ENCODE data around the gene PEA15.

The PEA15 gene

DNA sequence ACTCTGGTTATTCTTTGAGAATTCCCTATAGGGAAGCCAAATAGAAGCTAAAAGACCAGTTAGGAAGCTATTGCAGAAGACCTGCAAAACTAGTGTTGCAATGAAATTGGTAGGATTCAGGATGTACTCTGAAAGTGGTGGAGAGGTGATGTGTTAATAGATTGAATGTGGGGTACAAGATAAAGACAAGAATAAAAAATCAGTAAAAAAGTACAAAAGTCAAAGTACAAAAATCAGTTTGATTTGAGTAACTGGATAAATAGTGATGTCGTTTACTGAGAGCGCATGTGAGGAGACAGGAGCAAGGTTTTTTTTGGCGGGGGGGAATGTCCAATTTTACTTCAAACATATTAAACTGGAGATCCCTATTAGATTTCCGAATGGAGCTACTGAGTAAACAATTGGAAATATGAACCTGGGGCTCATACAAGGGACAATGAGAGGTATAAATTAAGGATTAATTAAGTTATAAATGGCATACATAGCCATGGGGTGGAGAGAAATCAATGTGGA lies 59.7 kb downstream of the PEA15 start (continued):
- TF ChIP-seq, protein P1, sequence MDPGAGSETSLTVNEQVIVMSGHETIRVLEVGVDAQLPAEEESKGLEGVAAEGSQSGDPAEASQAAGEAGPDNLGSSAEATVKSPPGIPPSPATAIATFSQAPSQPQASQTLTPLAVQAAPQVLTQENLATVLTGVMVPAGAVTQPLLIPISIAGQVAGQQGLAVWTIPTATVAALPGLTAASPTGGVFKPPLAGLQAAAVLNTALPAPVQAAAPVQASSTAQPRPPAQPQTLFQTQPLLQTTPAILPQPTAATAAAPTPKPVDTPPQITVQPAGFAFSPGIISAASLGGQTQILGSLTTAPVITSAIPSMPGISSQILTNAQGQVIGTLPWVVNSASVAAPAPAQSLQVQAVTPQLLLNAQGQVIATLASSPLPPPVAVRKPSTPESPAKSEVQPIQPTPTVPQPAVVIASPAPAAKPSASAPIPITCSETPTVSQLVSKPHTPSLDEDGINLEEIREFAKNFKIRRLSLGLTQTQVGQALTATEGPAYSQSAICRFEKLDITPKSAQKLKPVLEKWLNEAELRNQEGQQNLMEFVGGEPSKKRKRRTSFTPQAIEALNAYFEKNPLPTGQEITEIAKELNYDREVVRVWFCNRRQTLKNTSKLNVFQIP (CRISPR knock-in tag; IDR thresholded peaks at IDR 0.05; ENCODE audit: borderline replicate concordance, low read depth): no peak
- TF ChIP-seq GLIS3 (CRISPR knock-in tag; IDR thresholded peaks at IDR 0.05) (no peak), BACH2 (CRISPR knock-in tag; IDR thresholded peaks at IDR 0.05; ENCODE audit: borderline replicate concordance) (no peak)
